ENCODE data around the gene G3BP2.

GRCh38 chr4:75633846-75634245, 39.4 kb downstream of the G3BP2 start:
- TF ChIP-seq CTCF (IDR thresholded peaks at IDR 0.05), result no peak
- no peak for TF ChIP-seq POLR2A (IDR thresholded peaks at IDR 0.05)

Data from esophagus squamous epithelium (tissue), 4 donors.